IMR-90 (cell line): ENCODE data around the gene RUFY1. TPM values are rescaled to one million over a fixed set of nuclear protein-coding genes. Genes with fewer than 3 reads are reported as not detected.

Experiments
- ATAC-seq: fragments of 200-7000 bp; cut with Tn5 transposase; 2 replicates; pipeline ENCODE4 v1.9.1; 2020; ENCODE audit warnings: low read depth, mild to moderate bottlenecking, moderate library complexity
- BruUV-seq: library from RNA; stranded (reverse); fragments of 400-500 nt; replicated peaks from 2 replicates; lab custom pipeline; 2021; lab: Mats Ljungman, UMichigan
- CTCF ChIA-PET: fragments of 300-600 bp; formaldehyde crosslinking; extraction: SDS; loops from one replicate; lab custom pipeline; 2021; ENCODE audit warnings: antibody characterized with exemption; lab: Yijun Ruan, JAX
- POLR2A ChIA-PET: fragments of 300-600 bp; sonication (Branson Sonifier 250); formaldehyde crosslinking; loops from one replicate; lab custom pipeline; 2022; ENCODE audit warnings: antibody characterized with exemption; ENCODE audit not compliant: unreplicated experiment; lab: Charles Lee
- DNase-seq: peaks from one replicate; pipeline ENCODE4 v3.0.0; 2013
- H2AFZ ChIP-seq: replicated peaks from 2 replicates; pipeline ENCODE3; 2013; ENCODE audit warnings: low read length, mild to moderate bottlenecking; ENCODE audit not compliant: poor library complexity
- H2AK5ac ChIP-seq: 2 replicates; pipeline ENCODE4 v1.6.1; 2013; ENCODE audit warnings: low read depth, low read length, inconsistent platforms
- H2AK9ac ChIP-seq: replicated peaks from 2 replicates; pipeline ENCODE3; 2013; ENCODE audit warnings: mild to moderate bottlenecking, low read depth, low read length, moderate library complexity; ENCODE audit not compliant: poor library complexity
- H2BK120ac ChIP-seq: 2 replicates; pipeline ENCODE4 v1.6.1; 2013; ENCODE audit warnings: low read depth, low read length, inconsistent platforms
- H2BK15ac ChIP-seq: 3 replicates; pipeline ENCODE4 v1.6.1; 2013; ENCODE audit warnings: low read depth, low read length, inconsistent platforms
- H2BK20ac ChIP-seq: 2 replicates; pipeline ENCODE4 v1.6.1; 2013; ENCODE audit warnings: low read depth, mild to moderate bottlenecking, inconsistent platforms, low read length, moderate library complexity
- H2BK5ac ChIP-seq: 2 replicates; pipeline ENCODE4 v1.6.1; 2013; ENCODE audit warnings: mild to moderate bottlenecking, low read depth, low read length, inconsistent platforms; ENCODE audit not compliant: poor library complexity, severe bottlenecking
- H3K14ac ChIP-seq: replicated peaks from 2 replicates; pipeline ENCODE4 v1.6.1; 2013; ENCODE audit warnings: low read depth, low read length, inconsistent platforms
- H3K18ac ChIP-seq: 2 replicates; pipeline ENCODE4 v1.6.1; 2013; ENCODE audit warnings: low read depth, low read length, control low read depth
- H3K23ac ChIP-seq: 2 replicates; pipeline ENCODE4 v1.6.1; 2013; ENCODE audit warnings: low read depth, low read length, inconsistent platforms
- H3K27ac ChIP-seq: 2 replicates; pipeline ENCODE4 v1.5.1; 2013; ENCODE audit warnings: mild to moderate bottlenecking, control low read depth, low read length; ENCODE audit not compliant: insufficient read depth
- H3K27me3 ChIP-seq: 2 replicates; pipeline ENCODE4 v1.6.1; 2013; ENCODE audit warnings: low read length; ENCODE audit not compliant: control insufficient read depth, insufficient read depth
- H3K36me3 ChIP-seq: 2 replicates; pipeline ENCODE4 v1.6.1; 2013; ENCODE audit warnings: low read length, mixed read lengths; ENCODE audit not compliant: control insufficient read depth, insufficient read depth
- H3K4ac ChIP-seq: 2 replicates; pipeline ENCODE4 v1.6.1; 2013; ENCODE audit warnings: low read depth, low read length, inconsistent platforms
- H3K4me1 ChIP-seq: 2 replicates; pipeline ENCODE4 v1.6.1; 2013; ENCODE audit warnings: low read length, mixed read lengths; ENCODE audit not compliant: control insufficient read depth, insufficient read depth
- H3K4me2 ChIP-seq: 2 replicates; pipeline ENCODE4 v1.6.1; 2013; ENCODE audit warnings: low read depth, mild to moderate bottlenecking, control low read depth, low read length, moderate library complexity
- H3K4me3 ChIP-seq: 2 replicates; pipeline ENCODE4 v1.5.1; 2013; ENCODE audit warnings: low read depth, mild to moderate bottlenecking, control low read depth, low read length, moderate library complexity; ENCODE audit not compliant: insufficient read depth
- H3K56ac ChIP-seq: 2 replicates; pipeline ENCODE4 v1.6.1; 2013; ENCODE audit warnings: low read length, inconsistent platforms; ENCODE audit not compliant: insufficient read depth; ENCODE audit errors: extremely low read depth
- H3K79me1 ChIP-seq, 2 experiments: 2 replicates each; pipeline ENCODE4 v1.6.1; 2013; ENCODE audit warnings: low read length in 2 of 2, inconsistent platforms in 1 of 2, low read depth in 1 of 2
- H3K9ac ChIP-seq: 2 replicates; pipeline ENCODE4 v1.6.1; 2013; ENCODE audit warnings: low read depth, low read length, control low read depth
- H3K9me1 ChIP-seq: 2 replicates; pipeline ENCODE4 v1.6.1; 2013; ENCODE audit warnings: low read length, inconsistent platforms; ENCODE audit not compliant: insufficient read depth
- H3K9me3 ChIP-seq: 2 replicates; pipeline ENCODE4 v1.6.1; 2013; ENCODE audit warnings: low read length; ENCODE audit not compliant: control insufficient read depth, insufficient read depth
- H4K20me1 ChIP-seq: 2 replicates; pipeline ENCODE4 v1.6.1; 2013; ENCODE audit warnings: low read length, inconsistent platforms; ENCODE audit not compliant: insufficient read depth
- H4K5ac ChIP-seq: 2 replicates; pipeline ENCODE4 v1.6.1; 2013; ENCODE audit warnings: mild to moderate bottlenecking, low read depth, low read length, control low read depth
- H4K8ac ChIP-seq, 2 experiments: 2 replicates each; pipeline ENCODE4 v1.6.1; 2013; ENCODE audit warnings: low read depth in 2 of 2, low read length in 2 of 2, control low read depth in 1 of 2, inconsistent platforms in 1 of 2
- H4K91ac ChIP-seq: 2 replicates; pipeline ENCODE4 v1.6.1; 2013; ENCODE audit warnings: low read depth, low read length, inconsistent platforms; ENCODE audit not compliant: insufficient read depth
- BHLHE40 ChIP-seq: fragments of 150-350 bp; IDR thresholded peaks from 2 replicates; pipeline ENCODE4 v1.6.1; 2016; ENCODE audit warnings: mild to moderate bottlenecking, low read depth, low read length
- CEBPB ChIP-seq: IDR thresholded peaks from 2 replicates; pipeline ENCODE4 v1.6.1; 2012; ENCODE audit warnings: low read depth, low read length, improper control_type of control experiment
- CHD1 ChIP-seq: IDR thresholded peaks from 2 replicates; pipeline ENCODE4 v1.6.1; 2012; ENCODE audit warnings: low read depth, low read length, improper control_type of control experiment
- CTCF ChIP-seq: conservative IDR thresholded peaks from 2 replicates; pipeline ENCODE4 v1.5.1; 2012; ENCODE audit warnings: mild to moderate bottlenecking, low read depth, low read length, improper control_type of control experiment
- ELK1 ChIP-seq: fragments of 150-350 bp; IDR thresholded peaks from 2 replicates; pipeline ENCODE4 v1.6.1; 2016; ENCODE audit warnings: low read depth, mild to moderate bottlenecking, low read length, moderate library complexity, borderline replicate concordance
- FOS ChIP-seq: fragments of 150-350 bp; IDR thresholded peaks from 2 replicates; pipeline ENCODE4 v1.6.1; 2016; ENCODE audit warnings: low read depth, low read length
- MAZ ChIP-seq: IDR thresholded peaks from 2 replicates; pipeline ENCODE4 v1.6.1; 2012; ENCODE audit warnings: low read depth, mild to moderate bottlenecking, low read length, improper control_type of control experiment, moderate library complexity, borderline replicate concordance
- MXI1 ChIP-seq: IDR thresholded peaks from 2 replicates; pipeline ENCODE4 v1.6.1; 2012; ENCODE audit warnings: low read depth, mild to moderate bottlenecking, low read length, moderate library complexity, borderline replicate concordance
- NFE2L2 ChIP-seq: fragments of 150-350 bp; IDR thresholded peaks from 2 replicates; pipeline ENCODE4 v1.6.1; 2016; ENCODE audit warnings: low read depth, mild to moderate bottlenecking, low read length
- POLR2A ChIP-seq: IDR thresholded peaks from 2 replicates; pipeline ENCODE4 v1.6.1; 2012; ENCODE audit warnings: mild to moderate bottlenecking, low read depth, low read length
- RAD21 ChIP-seq: IDR thresholded peaks from 2 replicates; pipeline ENCODE4 v1.6.1; 2012; ENCODE audit warnings: low read length, improper control_type of control experiment
- RCOR1 ChIP-seq: IDR thresholded peaks from 2 replicates; pipeline ENCODE4 v1.6.1; 2012; ENCODE audit warnings: mild to moderate bottlenecking, low read length, improper control_type of control experiment; ENCODE audit not compliant: insufficient replicate concordance
- SMC3 ChIP-seq: fragments of 150-350 bp; IDR thresholded peaks from 2 replicates; pipeline ENCODE4 v1.6.1; 2016; ENCODE audit warnings: low read depth, mild to moderate bottlenecking, antibody characterized with exemption, low read length, moderate library complexity
- WGBS, 2 experiments: methylation state at CpG; one replicate each; pipeline versions ENCODE4 v1.1.5 to v1.1.7; 2013; ENCODE audit warnings: missing lambda C conversion rate in 2 of 2; ENCODE audit not compliant: insufficient read length in 1 of 2; ENCODE audit errors: extremely low coverage in 2 of 2; 5-methylcytosine and 5-hydroxymethylcytosine counted together
- dilution Hi-C: fragments of 300-500 bp; cut with HindIII; formaldehyde crosslinking; loops from one replicate; pipeline ENCODE4 v1.14.3; 2018; ENCODE audit warnings: low sequenced_read_pairs; ENCODE audit not compliant: unreplicated experiment
- in situ Hi-C: fragments of 300-500 bp; cut with MboI; formaldehyde crosslinking; loops from 3 replicates; pipeline ENCODE4 v1.14.3; 2019; ENCODE audit warnings: low sequenced_read_pairs, inconsistent platforms, mixed read lengths
- intact Hi-C: fragments of 100-400 bp; cut with micrococcal nuclease; formaldehyde crosslinking; loops from 2 replicates; pipeline ENCODE4 v1.10.0; 2022
- polyA plus RNA-seq, 3 experiments: library from polyadenylated mRNA; depleted of rRNA; stranded (reverse); fragments of >200 nt; gene quantifications; 2 replicates each; pipeline ENCODE4 v1.2.3, GENCODE V29; 2012; ENCODE audit warnings: low replicate concordance in 1 of 3
- total RNA-seq: library from RNA; depleted of rRNA; stranded (reverse); fragments of >200 nt; gene quantifications from 2 replicates; pipeline ENCODE4 v1.2.3, GENCODE V29; 2012
- TF ChIP-seq, protein P1 (sequence below): fragments of 150-350 bp; IDR thresholded peaks from 2 replicates; pipeline ENCODE4 v1.6.1; 2017; ENCODE audit warnings: mild to moderate bottlenecking, antibody characterized with exemption, low read length, low read depth

The RUFY1 gene
- total and polyA plus RNA-seq, 2 of the 4 experiments (the other 2 are of a cell fraction) = 19.5 to 21.8 TPM

DNA sequence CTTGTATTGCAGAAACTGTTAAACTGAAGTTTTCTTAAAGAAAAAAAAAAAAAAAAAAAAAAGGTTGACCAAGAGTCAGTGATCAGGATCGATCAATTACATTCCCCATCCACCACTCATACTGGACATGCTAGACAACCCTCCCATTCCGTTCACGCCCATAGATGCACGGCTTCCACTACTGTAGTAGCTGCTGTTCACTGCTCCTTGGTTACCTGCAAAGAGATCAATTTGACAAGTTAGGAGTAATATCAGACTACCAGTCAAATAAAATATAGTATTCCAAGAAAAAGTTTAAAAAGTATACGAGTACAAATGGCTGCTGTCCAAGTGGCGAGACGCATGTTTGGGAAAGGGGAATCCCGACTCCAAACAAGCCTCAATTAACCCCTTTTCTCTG, 64.4 kb downstream of the RUFY1 start:
- H4K20me1 ChIP-seq = peaks cover 96% of the 10 kb centered on the region
- ATAC-seq (no peak), DNase-seq (no peak)
- H3K9me1 ChIP-seq = peaks cover 17% of the 10 kb centered on the region; the same call in 1 of the 2 replicates
- no peak overlapping the region for H3K18ac ChIP-seq
- no peak overlapping the region for H4K5ac ChIP-seq
- no peak overlapping the region for H3K27ac ChIP-seq
- H4K8ac ChIP-seq = no peak overlapping the region
- CTCF ChIA-PET = interaction anchor here (0.6 to 1.2 kb wide), 3 partner anchors 9 to 470 kb away, joined by 3 to 4 read pairs (median 3); partner anchors contain the start of gene HNRNPH1
- no peak overlapping the region for H3K4me3 ChIP-seq
- H3K9ac ChIP-seq = no peak overlapping the region
- no TSS peak for BruUV-seq
- no peak overlapping the region for H2BK120ac ChIP-seq
- no peak overlapping the region for H3K56ac ChIP-seq
- in situ Hi-C loops = no loop called here
- peaks cover 76% of the 10 kb centered on the region for H3K36me3 ChIP-seq
- no peak for TF ChIP-seq RCOR1
- TF ChIP-seq ELK1 = no peak
- no peak for TF ChIP-seq CHD1
- no peak for TF ChIP-seq POLR2A
- TF ChIP-seq CTCF = no peak
- no peak for TF ChIP-seq BHLHE40
- TF ChIP-seq MXI1 = no peak
- no peak for TF ChIP-seq CEBPB
- TF ChIP-seq RAD21 = no peak
- no peak for TF ChIP-seq NFE2L2
- no peak for TF ChIP-seq FOS
- no peak for TF ChIP-seq MAZ
- TF ChIP-seq SMC3 = no peak
- TF ChIP-seq, protein P1, sequence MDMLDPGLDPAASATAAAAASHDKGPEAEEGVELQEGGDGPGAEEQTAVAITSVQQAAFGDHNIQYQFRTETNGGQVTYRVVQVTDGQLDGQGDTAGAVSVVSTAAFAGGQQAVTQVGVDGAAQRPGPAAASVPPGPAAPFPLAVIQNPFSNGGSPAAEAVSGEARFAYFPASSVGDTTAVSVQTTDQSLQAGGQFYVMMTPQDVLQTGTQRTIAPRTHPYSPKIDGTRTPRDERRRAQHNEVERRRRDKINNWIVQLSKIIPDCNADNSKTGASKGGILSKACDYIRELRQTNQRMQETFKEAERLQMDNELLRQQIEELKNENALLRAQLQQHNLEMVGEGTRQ = no peak
- H3K23ac ChIP-seq = no peak overlapping the region
- no peak overlapping the region for H2BK20ac ChIP-seq
- H3K4me2 ChIP-seq = no peak overlapping the region
- no peaks in the 10 kb centered on the region for H3K9me3 ChIP-seq
- H2BK5ac ChIP-seq = no peak overlapping the region
- no peak overlapping the region for H2AFZ ChIP-seq
- WGBS, 2 experiments = no CpG with 5 or more reads among the region's 8 CpGs
- H3K79me1 ChIP-seq = peaks cover 34 to 82% of the 10 kb centered on the region in 2 experiments
- H3K27me3 ChIP-seq = no peaks in the 10 kb centered on the region
- no peak overlapping the region for H4K91ac ChIP-seq
- peaks cover 6% of the 10 kb centered on the region for H3K4me1 ChIP-seq
- no peak overlapping the region for H3K14ac ChIP-seq
- dilution Hi-C loops = no loop called here
- POLR2A ChIA-PET = interaction anchor here (0.7 kb wide), 1 partner anchor 9 kb away, joined by 3 read pairs; no protein-coding TSS in a partner anchor
- H2AK9ac ChIP-seq = no peak overlapping the region
- H2BK15ac ChIP-seq = no peak overlapping the region
- H3K4ac ChIP-seq = no peak overlapping the region
- intact Hi-C loops = no loop called here
- no peak overlapping the region for H2AK5ac ChIP-seq
